GM21717 (cell line): ENCODE data around the gene HAPLN2.
"Not testable (repeated sequence)": the region's sequence is repeated elsewhere in the genome, so short reads cannot be mapped to it uniquely, and the experiment has no call there.

ENCODE experiments used
- ATAC-seq: cut with Tn5 transposase; IDR thresholded peaks from one replicate; pipeline ENCODE4 v1.9.1; 2021; ENCODE audit warnings: mild to moderate bottlenecking, moderate library complexity; ENCODE audit not compliant: unreplicated experiment

HAPLN2 gene

DNA sequence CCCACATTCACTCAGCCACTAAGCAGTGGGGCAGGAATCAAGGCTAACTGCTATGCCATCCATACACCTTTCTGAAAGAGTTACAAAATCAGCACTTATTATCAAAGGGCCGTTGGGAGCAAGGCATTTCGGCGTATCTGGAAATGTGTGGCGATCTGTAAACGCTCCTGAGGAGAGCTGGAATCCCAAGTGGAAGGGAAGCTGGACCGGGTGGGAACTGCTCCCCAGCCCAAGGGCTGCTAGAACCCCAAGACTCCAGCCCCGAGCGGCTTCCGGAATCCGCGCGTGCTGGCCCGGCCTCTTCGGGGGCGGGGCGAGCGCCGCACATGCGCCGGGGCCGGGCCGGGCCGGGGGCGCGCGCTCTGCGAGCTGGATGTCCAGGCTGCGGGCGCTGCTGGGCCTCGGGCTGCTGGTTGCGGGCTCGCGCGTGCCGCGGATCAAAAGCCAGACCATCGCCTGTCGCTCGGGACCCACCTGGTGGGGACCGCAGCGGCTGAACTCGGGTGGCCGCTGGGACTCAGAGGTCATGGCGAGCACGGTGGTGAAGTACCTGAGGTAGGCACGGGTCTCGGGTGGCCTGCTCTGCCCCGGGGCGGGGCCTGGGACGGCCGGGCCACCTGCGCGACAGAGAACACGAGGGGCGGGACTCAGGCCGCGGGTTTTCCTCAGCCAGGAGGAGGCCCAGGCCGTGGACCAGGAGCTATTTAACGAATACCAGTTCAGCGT lies 27.6 kb upstream of the HAPLN2 start, which contains the start of gene NAXE:
TSS of gene NAXE (plus strand) at position 345 of the 726 bp plus-strand sequence. CDS start at position 374, 29 bp downstream.
- peak; percentile 67 for ATAC-seq

GRCh38 chr1:156592158-156592909 lies 26.9 kb upstream of the HAPLN2 start:
- ATAC-seq, result no peak

DNA sequence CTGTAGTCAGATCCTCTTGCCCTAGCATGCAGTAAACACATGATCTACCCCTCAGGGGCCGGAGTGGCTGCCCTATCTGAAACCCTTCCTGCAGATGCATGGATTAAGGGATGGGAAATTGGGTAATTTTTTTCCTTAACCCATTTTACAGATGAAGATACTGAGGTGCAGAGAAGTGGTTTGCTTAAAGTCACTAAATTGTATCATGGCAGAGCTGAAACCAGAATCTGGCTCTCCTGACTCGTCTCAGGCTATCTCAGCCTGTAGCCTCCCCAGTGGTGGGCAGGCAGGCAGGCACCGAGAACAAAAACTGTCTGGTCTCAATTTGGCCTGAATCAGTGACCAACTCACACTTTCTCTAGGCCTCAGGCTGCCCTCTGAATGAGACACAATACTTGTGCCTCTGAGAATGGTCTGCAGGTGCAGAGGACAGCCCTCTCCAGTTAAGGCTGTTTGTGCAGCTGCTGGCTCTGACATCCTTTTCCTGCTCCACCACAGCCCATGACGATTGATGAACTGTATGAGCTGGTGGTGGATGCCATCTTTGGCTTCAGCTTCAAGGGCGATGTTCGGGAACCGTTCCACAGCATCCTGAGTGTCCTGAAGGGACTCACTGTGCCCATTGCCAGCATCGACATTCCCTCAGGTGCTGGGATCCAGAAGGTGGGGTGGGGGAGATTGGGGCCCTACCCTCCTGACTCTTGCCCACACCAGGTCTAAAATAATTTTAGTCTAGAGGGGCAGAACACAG lies 26.1 kb upstream of the HAPLN2 start:
- no peak for ATAC-seq

- ATAC-seq, result no peak
Measured at GRCh38 chr1:156593661-156593989, 25.6 kb upstream of the HAPLN2 start.

GRCh38 chr1:156594190-156594589 lies 25.0 kb upstream of the HAPLN2 start:
- no peak for ATAC-seq

DNA sequence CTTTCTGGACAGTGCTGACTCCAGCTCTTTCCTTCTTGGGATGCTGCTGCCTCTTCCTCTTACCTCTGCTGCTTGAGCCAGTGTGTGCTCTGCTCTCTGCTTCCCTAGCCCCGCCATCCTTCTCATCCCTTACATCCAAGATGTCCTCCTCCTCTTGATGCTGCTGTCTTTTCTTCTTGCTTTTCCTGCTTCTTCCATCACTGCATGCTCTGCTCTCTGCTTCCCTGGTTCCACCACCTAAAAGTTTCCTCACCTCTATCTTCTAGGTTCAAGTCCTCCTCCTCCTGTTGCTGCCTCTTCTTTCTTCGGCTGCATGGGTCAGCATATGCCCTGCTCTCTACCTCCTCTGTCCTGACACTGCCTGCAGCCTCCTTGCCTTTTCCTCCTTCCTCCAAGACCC lies 24.2 kb upstream of the HAPLN2 start:
- no peak for ATAC-seq

DNA sequence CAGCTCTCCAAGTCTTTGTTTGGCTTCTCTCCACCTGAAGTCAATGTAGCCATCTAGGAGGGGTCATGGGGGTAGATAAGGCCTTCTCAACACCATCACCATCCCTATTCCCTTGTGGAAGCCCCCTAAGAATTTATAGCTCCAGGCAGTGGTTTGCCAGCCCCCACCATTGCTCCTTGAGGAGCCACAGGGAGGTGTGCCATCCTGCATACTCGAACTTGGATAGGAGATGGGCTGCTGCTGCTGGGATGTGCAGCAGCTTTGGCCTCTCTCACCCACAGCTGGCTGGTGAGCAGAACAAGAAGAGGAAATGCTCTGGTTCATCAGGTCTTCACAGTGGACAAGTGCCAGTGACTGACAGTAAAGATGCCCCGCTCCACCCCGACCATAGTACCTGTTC lies 22.8 kb upstream of the HAPLN2 start:
- ATAC-seq, result no peak

DNA sequence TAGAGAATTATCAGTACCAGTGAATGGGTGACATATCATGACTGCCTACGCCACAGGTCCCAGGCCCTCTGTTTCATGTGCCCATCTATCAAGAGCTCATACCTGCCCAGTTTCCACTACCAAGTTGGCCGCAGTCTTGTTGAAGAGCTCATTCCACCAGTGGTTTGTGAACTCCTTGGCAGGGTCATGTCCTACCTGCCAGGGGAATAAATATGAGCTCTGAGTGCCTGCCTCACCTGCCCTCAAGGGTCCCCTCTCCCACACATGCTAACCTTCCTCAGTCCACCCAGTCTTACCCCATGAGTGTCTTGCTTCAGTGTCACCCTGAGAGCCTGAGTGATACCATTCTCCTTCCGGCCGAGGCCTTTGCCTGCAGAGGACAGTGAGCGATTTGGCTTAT lies 21.1 kb upstream of the HAPLN2 start:
- no peak for ATAC-seq

DNA sequence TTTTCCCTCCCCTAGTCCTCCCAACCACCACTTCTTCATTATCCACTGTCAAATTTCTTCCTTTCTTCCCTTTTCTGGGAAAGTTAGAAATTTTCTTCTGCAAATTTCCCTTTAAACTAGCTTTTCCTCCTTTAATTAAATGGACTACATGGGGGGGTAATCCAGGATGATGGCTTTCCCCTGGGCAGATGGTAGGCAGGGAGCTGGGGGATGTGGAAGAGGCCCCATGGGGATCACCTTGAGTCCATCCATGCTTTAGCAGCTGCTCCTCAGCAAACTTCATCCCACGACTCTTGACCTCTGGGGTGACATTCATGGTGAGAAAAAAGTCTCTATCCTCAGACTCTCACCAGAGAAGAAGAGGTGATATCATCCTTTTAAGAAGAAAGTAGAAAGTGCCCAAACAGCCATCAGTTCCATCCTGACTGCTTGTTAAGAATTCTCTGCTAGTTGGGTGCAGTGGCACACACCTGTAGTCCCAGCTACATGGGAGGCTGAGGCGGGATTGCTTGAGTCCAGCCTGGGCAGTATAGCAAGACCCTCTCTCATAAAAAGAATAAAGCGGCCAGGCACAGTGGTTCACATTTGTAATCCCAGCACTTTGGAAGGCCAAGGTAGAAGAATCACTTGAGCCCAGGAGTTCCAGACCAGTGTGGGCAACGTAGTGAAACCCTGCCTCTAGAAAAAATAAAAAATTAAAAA lies 20.3 kb upstream of the HAPLN2 start:
- ATAC-seq, result no peak

GRCh38 chr1:156599811-156600210 lies 19.4 kb upstream of the HAPLN2 start:
- ATAC-seq, result no peak

DNA sequence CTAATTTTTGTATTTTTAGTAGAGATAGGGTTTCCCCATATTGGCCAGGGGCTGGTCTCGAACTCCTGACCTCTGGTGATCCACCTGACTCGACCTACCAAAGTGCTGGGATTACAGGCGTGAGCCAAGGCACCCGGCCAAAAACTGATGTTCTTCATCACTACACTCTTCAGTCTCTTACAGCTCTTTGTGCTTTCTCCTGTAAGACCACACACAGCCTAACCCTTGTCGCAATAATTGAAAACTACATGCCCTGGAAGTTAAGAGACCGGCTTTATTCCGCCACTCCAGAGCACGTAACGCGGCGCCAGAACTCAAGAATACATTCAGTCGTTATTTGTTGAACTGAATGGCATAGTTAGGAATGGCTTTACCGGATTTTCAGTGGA lies 18.5 kb upstream of the HAPLN2 start:
- ATAC-seq, result no peak

- ATAC-seq, result no peak
Measured at GRCh38 chr1:156601122-156601830, 17.9 kb upstream of the HAPLN2 start, which contains the start of gene GPATCH4. Gene GPATCH4, minus strand, starts transcription at chr1:156601479.

- no peak for ATAC-seq
Measured at GRCh38 chr1:156601892-156602291, 17.3 kb upstream of the HAPLN2 start.

DNA sequence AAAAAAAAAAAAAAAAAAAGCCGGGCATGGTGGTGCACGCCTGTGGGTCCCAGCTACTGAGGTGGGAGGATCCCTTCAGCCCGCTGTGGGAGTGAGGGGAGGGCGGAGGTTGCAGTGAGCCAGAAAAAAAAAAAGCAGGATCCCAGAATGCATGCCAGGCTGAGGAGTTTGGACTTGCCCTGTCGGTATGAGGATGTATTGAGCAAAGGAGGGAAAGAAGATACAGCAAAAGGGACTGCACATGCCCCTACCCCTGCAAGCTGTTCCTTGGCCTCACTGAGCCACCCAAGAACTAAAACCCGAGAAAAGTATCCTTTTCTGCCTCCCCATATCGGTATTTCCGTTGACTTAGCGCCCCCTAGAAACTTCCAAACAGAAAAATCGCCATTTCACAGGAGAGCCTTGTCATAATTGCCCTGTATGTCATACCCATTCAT lies 16.6 kb upstream of the HAPLN2 start:
- no peak for ATAC-seq

DNA sequence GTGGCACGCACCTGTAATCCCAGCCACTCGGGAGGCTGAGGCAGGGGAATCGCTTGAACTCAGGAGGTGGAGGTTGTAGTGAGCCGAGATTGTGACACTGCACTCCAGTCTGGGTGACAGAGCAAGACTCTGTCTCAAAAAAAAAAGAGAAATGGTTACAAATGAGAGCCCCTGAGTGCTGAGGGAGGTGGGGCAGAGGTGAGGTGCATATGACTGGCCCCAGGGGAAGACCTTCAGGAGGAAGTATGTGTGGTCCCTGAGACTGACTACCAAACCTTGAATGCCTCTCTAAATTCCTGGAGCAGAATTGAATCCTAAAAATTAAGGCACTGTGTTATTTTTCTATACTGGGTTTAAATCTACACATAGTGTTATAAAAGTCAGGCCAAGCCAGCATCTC lies 11.9 kb upstream of the HAPLN2 start:
- ATAC-seq, result not testable (repeated sequence)

DNA sequence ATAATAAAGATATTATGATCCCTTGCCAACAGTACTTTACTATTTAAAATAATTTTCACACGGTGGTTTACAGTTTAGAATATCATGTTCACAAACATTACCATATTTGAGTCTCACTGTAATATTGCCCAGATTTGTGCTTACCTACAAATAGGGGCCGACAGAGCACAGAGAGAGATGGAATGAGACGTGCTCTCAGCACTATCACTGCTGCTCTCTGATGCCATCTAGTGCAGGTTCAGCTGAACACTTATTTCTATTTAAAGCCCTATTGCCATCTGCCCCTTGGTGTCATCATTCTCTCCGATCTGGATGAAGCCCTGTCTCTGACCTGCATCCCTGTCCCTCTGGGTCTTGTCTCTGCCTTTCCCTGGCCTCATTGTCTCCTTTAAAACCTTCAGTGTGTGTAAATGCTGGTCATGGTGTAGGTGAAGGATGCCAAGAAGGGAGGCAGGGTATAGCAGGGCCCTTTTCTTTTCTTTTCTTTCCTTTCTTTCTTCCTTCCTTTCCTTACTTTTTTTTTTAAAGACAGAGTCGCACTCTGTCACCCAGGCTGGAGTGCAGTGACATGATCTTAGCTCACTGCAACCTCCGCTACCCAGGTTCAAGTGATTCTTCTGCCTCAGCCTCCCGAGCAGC lies 11.1 kb upstream of the HAPLN2 start:
- ATAC-seq, result peak; percentile 77

- no peak for ATAC-seq
Measured at GRCh38 chr1:156608981-156609380, 10.2 kb upstream of the HAPLN2 start.

DNA sequence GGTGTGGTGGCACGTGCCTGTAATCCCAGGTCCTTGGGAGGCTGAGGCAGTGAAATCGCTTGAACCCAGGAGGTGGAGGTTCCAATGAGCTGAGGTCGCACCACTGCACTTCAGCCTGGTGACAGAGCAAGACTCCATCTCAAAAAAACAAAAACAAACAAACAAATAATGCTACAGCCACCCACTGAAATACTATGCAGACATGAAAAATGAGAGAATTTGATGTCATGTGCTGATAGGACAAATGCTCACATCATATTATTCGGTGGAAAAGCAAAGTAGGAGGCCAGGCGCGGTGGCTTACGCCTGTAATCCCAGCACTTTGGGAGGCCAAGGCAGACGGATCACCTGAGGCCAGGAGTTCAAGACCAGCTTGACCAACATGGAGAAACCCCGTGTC lies 9.1 kb upstream of the HAPLN2 start:
- not testable (repeated sequence) for ATAC-seq

GRCh38 chr1:156612666-156613065 lies 6.5 kb upstream of the HAPLN2 start:
- no peak for ATAC-seq

DNA sequence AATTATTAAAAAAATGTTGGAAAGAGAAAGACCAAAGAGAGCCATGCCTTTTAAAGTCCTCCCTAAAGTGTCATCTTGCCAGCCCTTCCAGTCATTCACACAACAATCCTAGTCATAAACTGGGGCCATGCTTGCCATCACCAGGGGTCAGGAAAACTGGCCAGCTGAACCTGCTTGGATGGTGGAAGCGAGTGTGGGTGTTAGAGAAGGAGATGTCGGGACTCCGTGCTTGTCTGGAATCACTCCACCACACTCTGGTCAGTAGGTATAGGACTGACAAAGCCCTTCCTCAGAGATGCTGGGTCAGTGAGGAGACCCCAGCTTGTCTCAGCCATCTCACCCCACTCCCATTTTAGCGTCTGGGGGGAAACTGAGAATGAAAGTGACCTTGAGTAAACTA lies 3.3 kb upstream of the HAPLN2 start:
- no peak for ATAC-seq
